IPS-18a (cell line): ENCODE results near the gene SFXN2.

Experiments used
- H3K27ac ChIP-seq: one replicate; pipeline ENCODE4 v1.5.1; 2013; ENCODE audit warnings: low read length
- H3K27me3 ChIP-seq: one replicate; pipeline ENCODE4 v1.6.1; 2013; ENCODE audit warnings: mild to moderate bottlenecking, low read length; ENCODE audit not compliant: control insufficient read depth, insufficient read depth
- H3K36me3 ChIP-seq: one replicate; pipeline ENCODE4 v1.6.1; 2013; ENCODE audit warnings: low read depth, low read length; ENCODE audit not compliant: control insufficient read depth
- H3K4me1 ChIP-seq: one replicate; pipeline ENCODE4 v1.6.1; 2013; ENCODE audit warnings: low read depth, low read length; ENCODE audit not compliant: control insufficient read depth
- H3K4me3 ChIP-seq: one replicate; pipeline ENCODE4 v1.5.1; 2013; ENCODE audit warnings: low read length
- H3K9ac ChIP-seq: one replicate; pipeline ENCODE4 v1.6.1; 2013; ENCODE audit warnings: mild to moderate bottlenecking, low read length, moderate library complexity
- H3K9me3 ChIP-seq: one replicate; pipeline ENCODE4 v1.6.1; 2013; ENCODE audit warnings: low read depth, low read length; ENCODE audit not compliant: control insufficient read depth

Gene SFXN2

DNA sequence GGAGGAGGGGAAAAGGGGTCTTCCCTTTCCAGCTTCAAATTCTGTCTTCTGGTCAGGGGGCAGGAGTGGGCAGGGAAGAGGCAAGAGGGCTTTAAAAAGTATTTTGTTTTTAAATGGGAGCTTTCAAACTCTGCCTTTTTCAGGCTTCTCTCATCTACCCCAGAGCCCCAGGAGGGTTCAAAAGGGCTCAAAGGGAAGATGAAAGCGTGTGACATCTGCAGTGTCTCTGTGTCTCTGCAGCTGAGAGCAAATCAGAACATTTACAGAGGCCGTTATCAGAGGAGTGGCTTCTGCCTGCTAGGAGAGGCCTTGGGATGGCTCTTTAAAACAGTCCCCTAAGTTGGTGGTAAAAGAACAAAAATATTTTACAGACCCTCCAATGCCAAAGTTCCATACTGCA, 39.9 kb upstream of the SFXN2 start:
- Histone ChIP-seq H3K4me3 (peak overlapping the region; percentile 19), H3K9ac (no peak overlapping the region), H3K27ac (no peak overlapping the region), H3K27me3 (no peaks in the 10 kb centered on the region), H3K36me3 (no peaks in the 10 kb centered on the region), H3K4me1 (peaks cover 60% of the 10 kb centered on the region), H3K9me3 (no peaks in the 10 kb centered on the region)

DNA sequence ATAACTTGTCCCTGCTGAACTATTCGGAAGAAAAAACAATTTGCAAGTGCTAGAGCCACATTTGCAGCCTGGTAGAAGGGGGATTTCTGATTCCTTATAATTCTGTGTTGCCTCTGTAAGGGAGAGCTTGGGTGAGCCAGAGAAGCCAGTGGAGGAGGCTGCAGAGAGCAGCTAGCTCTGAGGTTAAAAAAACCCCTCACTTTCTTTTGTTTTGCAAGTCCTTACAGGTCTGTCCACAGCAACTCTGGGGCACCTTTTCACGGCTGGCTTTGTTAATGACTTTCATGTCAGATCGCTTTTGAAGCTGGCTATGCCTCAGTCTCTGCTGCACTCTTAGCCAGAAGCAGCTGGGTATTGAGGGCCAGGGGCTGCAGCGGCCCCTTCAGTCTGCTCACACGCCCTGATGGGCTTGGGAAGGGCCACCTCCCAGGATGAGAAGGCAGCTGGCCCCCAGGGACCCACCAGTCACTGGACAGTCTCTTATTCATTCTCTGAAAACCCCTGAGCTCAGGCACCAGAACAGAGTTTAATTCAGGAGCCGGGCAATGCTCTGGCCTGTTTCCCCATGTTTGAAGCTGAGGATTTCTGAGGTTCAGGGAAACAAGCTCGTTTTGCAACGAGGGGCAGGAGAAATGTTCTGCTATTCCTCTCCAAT, 39.3 kb upstream of the SFXN2 start:
- Histone ChIP-seq H3K9ac (no peak overlapping the region), H3K9me3 (no peaks in the 10 kb centered on the region), H3K27me3 (no peaks in the 10 kb centered on the region), H3K36me3 (no peaks in the 10 kb centered on the region), H3K4me3 (no peak overlapping the region), H3K27ac (no peak overlapping the region), H3K4me1 (peaks cover 59% of the 10 kb centered on the region)

GRCh38 chr10:102675666-102676533, 38.5 kb upstream of the SFXN2 start:
- Histone ChIP-seq H3K9me3 (no peaks in the 10 kb centered on the region), H3K4me1 (peaks cover 51% of the 10 kb centered on the region), H3K36me3 (no peaks in the 10 kb centered on the region), H3K9ac (no peak overlapping the region), H3K27me3 (no peaks in the 10 kb centered on the region), H3K4me3 (no peak overlapping the region), H3K27ac (no peak overlapping the region)

- H3K4me3 ChIP-seq, result no peak overlapping the region
- no peak overlapping the region for H3K9ac ChIP-seq
- peaks cover 51% of the 10 kb centered on the region for H3K4me1 ChIP-seq
- H3K9me3 ChIP-seq, result no peaks in the 10 kb centered on the region
- H3K27ac ChIP-seq, result no peak overlapping the region
- no peaks in the 10 kb centered on the region for H3K36me3 ChIP-seq
- no peaks in the 10 kb centered on the region for H3K27me3 ChIP-seq
Measured at GRCh38 chr10:102676534-102677315, 37.7 kb upstream of the SFXN2 start.

- no peak overlapping the region for H3K9ac ChIP-seq
- H3K4me1 ChIP-seq, result peaks cover 51% of the 10 kb centered on the region
- H3K27me3 ChIP-seq, result no peaks in the 10 kb centered on the region
- no peaks in the 10 kb centered on the region for H3K36me3 ChIP-seq
- H3K27ac ChIP-seq, result no peak overlapping the region
- no peaks in the 10 kb centered on the region for H3K9me3 ChIP-seq
- H3K4me3 ChIP-seq, result no peak overlapping the region
Measured at GRCh38 chr10:102677331-102678067, 36.9 kb upstream of the SFXN2 start.

DNA sequence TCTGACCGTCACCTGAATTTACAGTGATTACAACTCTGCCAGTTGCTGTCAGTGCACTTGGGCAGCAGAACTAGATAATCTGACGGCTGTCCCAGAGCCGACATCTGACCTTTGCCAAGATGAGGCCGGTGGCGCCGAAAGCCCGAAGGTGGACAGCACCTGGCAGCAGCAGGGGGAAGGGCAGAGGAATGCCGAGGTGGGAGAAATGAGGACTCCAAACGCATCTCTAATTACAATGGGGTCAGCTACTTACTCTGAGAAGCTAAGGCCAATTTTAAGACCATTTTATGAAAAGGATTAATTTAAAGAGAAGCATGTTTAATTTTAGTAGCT, 36.4 kb upstream of the SFXN2 start:
- Histone ChIP-seq H3K27ac (no peak overlapping the region), H3K4me3 (no peak overlapping the region), H3K9ac (no peak overlapping the region), H3K36me3 (no peaks in the 10 kb centered on the region), H3K27me3 (no peaks in the 10 kb centered on the region), H3K9me3 (no peaks in the 10 kb centered on the region), H3K4me1 (peaks cover 51% of the 10 kb centered on the region)

GRCh38 chr10:102678842-102679289, 35.6 kb upstream of the SFXN2 start:
- Histone ChIP-seq H3K27me3 (no peaks in the 10 kb centered on the region), H3K9ac (no peak overlapping the region), H3K9me3 (no peaks in the 10 kb centered on the region), H3K4me3 (no peak overlapping the region), H3K4me1 (peaks cover 46% of the 10 kb centered on the region), H3K36me3 (no peaks in the 10 kb centered on the region), H3K27ac (no peak overlapping the region)

DNA sequence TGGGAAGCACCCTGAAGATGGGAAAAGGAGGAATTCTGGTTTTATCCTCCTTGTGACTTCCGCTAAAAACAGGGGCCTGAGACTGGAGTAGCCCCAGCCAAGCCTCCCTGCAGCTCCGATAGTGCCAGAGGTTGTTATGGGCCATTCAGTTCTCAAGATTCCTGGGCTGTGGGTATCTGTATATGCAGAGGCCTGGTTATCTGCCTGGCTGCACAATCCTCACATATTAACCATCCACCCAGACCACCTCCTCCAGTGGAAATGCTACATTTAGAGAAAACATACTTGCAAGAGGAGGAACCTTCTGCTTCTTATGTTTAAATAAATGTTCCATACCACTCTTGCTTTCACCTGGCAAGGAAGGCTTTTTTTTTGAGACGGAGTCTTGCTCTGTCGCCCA, 34.8 kb upstream of the SFXN2 start:
- H3K27ac ChIP-seq, result no peak overlapping the region
- no peaks in the 10 kb centered on the region for H3K9me3 ChIP-seq
- H3K4me1 ChIP-seq, result peaks cover 39% of the 10 kb centered on the region

GRCh38 chr10:102681696-102682095, 32.7 kb upstream of the SFXN2 start:
- Histone ChIP-seq H3K4me3 (no peak overlapping the region), H3K9ac (no peak overlapping the region), H3K9me3 (no peaks in the 10 kb centered on the region)

More for the DNA sequence above, 34.8 kb upstream of the SFXN2 start:
- H3K9ac ChIP-seq, result no peak overlapping the region
- H3K4me3 ChIP-seq, result no peak overlapping the region
- no peaks in the 10 kb centered on the region for H3K36me3 ChIP-seq
- no peaks in the 10 kb centered on the region for H3K27me3 ChIP-seq

DNA sequence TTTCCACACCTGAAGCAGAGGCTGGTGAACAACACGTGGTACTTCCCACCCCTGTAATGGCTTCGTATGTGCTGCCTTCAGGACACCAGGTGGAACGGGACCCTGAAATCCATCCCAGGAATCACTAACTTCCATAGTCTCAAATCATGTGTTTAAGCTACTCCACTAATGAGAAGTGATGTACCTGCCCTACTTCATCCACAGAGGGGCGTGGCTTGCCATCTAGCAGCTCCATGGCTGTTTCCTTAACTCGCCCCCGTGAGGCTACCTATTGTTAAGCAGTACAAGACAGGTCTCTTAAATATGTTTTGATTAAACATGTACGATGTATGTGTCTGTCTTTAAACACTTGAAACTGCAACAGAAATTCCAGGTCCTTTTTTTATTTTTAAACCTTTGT, 32.0 kb upstream of the SFXN2 start:
- Histone ChIP-seq H3K27ac (no peak overlapping the region), H3K36me3 (peaks cover 5% of the 10 kb centered on the region), H3K4me1 (peaks cover 17% of the 10 kb centered on the region), H3K4me3 (no peak overlapping the region), H3K27me3 (no peaks in the 10 kb centered on the region), H3K9me3 (no peaks in the 10 kb centered on the region), H3K9ac (no peak overlapping the region)

More at GRCh38 chr10:102681696-102682095, 32.7 kb upstream of the SFXN2 start:
- Histone ChIP-seq H3K4me1 (peaks cover 24% of the 10 kb centered on the region), H3K27me3 (no peaks in the 10 kb centered on the region), H3K36me3 (peaks cover 5% of the 10 kb centered on the region), H3K27ac (no peak overlapping the region)

GRCh38 chr10:102682981-102683380, 31.5 kb upstream of the SFXN2 start:
- no peak overlapping the region for H3K27ac ChIP-seq
- H3K4me1 ChIP-seq, result peaks cover 12% of the 10 kb centered on the region
- peaks cover 9% of the 10 kb centered on the region for H3K36me3 ChIP-seq
- H3K27me3 ChIP-seq, result no peaks in the 10 kb centered on the region
- H3K9ac ChIP-seq, result no peak overlapping the region
- no peaks in the 10 kb centered on the region for H3K9me3 ChIP-seq
- H3K4me3 ChIP-seq, result no peak overlapping the region
